ENCODE data around the gene USP34. TPM values are rescaled to one million over a fixed set of nuclear protein-coding genes. Genes with fewer than 3 reads are reported as not detected.

Gene USP34
- total and polyA plus RNA-seq, 2 experiments from 2014 or later: 81.8 to 157 TPM

GRCh38 chr2:61257446-61257845, 213.4 kb downstream of the USP34 start:
- H3K4me3 Mint-ChIP-seq: no peak overlapping the region
- no peak for TF ChIP-seq ZNF331 (CRISPR knock-in tag; IDR thresholded peaks at IDR 0.05; ENCODE audit: low read depth)
- no peak for TF ChIP-seq EZH2phosphoT487 (IDR thresholded peaks at IDR 0.05; ENCODE audit: unreplicated experiment)
- no peak for TF ChIP-seq NANOG (IDR thresholded peaks at IDR 0.05; ENCODE audit: borderline replicate concordance)
- TF ChIP-seq STAT1 (IDR thresholded peaks at IDR 0.05; ENCODE audit: unreplicated experiment): no peak
- no peak for TF ChIP-seq ETS1 (IDR thresholded peaks at IDR 0.05)
- no peak for TF ChIP-seq ZNF114 (CRISPR knock-in tag; IDR thresholded peaks at IDR 0.05)
- TF ChIP-seq CTCF (conservative IDR thresholded peaks at IDR 0.05; ENCODE audit: low read depth in 2 of 2): no peak
- peaks cover 27% of the 10 kb centered on the region for H3K36me3 Mint-ChIP-seq (ENCODE audit: low read depth)
- Histone ChIP-seq H3K36me3 (ENCODE audit: insufficient read depth) (peaks cover 14% of the 10 kb centered on the region; the same call in 1 of the 2 replicates), H3K79me2 (replicated peaks; ENCODE audit: insufficient read depth) (no peaks in the 10 kb centered on the region), H3K9me2 (ENCODE audit: insufficient read depth) (no peaks in the 10 kb centered on the region), H3K4me1 (ENCODE audit: insufficient read depth) (no peaks in the 10 kb centered on the region), H3F3A (replicated peaks; ENCODE audit: low read depth) (no peaks in the 10 kb centered on the region), H3K27ac (ENCODE audit: low read depth) (no peak overlapping the region), H3K4me3 (no peak overlapping the region), H3K27me3 (ENCODE audit: insufficient read depth) (no peaks in the 10 kb centered on the region), H3K4me2 (no peak overlapping the region), H4K20me1 (replicated peaks; ENCODE audit: insufficient read depth) (no peaks in the 10 kb centered on the region), H2AFZ (no peak overlapping the region)
- DNase-seq (ENCODE audit: low spot score) (no peak), ATAC-seq (no peak)
- H3K27ac Mint-ChIP-seq: no peak overlapping the region
- no peaks in the 10 kb centered on the region for H3K9me3 Mint-ChIP-seq
- H3K27me3 Mint-ChIP-seq (ENCODE audit: insufficient read depth, low read depth, poor library complexity): no peaks in the 10 kb centered on the region
- H3K4me1 Mint-ChIP-seq: no peaks in the 10 kb centered on the region

- ATAC-seq (no peak), DNase-seq (ENCODE audit: low spot score) (no peak)
- Mint-ChIP-seq H3K9me3 (no peaks in the 10 kb centered on the region), H3K4me3 (no peak overlapping the region), H3K36me3 (ENCODE audit: low read depth) (peaks cover 27% of the 10 kb centered on the region), H3K27me3 (ENCODE audit: insufficient read depth, low read depth, poor library complexity) (no peaks in the 10 kb centered on the region), H3K27ac (no peak overlapping the region), H3K4me1 (no peaks in the 10 kb centered on the region)
- Histone ChIP-seq H2AFZ (no peak overlapping the region), H3K36me3 (ENCODE audit: insufficient read depth) (peaks cover 14% of the 10 kb centered on the region; the same call in 1 of the 2 replicates), H3F3A (replicated peaks; ENCODE audit: low read depth) (no peaks in the 10 kb centered on the region), H3K27me3 (ENCODE audit: insufficient read depth) (no peaks in the 10 kb centered on the region), H3K9me2 (ENCODE audit: insufficient read depth) (no peaks in the 10 kb centered on the region), H3K4me1 (ENCODE audit: insufficient read depth) (no peaks in the 10 kb centered on the region), H3K4me3 (no peak overlapping the region), H3K4me2 (no peak overlapping the region), H3K79me2 (replicated peaks; ENCODE audit: insufficient read depth) (no peaks in the 10 kb centered on the region), H4K20me1 (replicated peaks; ENCODE audit: insufficient read depth) (no peaks in the 10 kb centered on the region), H3K27ac (ENCODE audit: low read depth) (no peak overlapping the region)
- TF ChIP-seq EZH2 (IDR thresholded peaks at IDR 0.05; ENCODE audit: low read depth, unreplicated experiment) (no peak), ZNF114 (CRISPR knock-in tag; IDR thresholded peaks at IDR 0.05) (no peak), ETS1 (IDR thresholded peaks at IDR 0.05) (no peak), EZH2phosphoT487 (IDR thresholded peaks at IDR 0.05; ENCODE audit: unreplicated experiment) (no peak), CTCF (conservative IDR thresholded peaks at IDR 0.05; ENCODE audit: low read depth in 2 of 2) (no peak), CREB1 (CRISPR knock-in tag; IDR thresholded peaks at IDR 0.05; ENCODE audit: low read depth) (no peak)
Observed at GRCh38 chr2:61255580-61256437, 215.1 kb downstream of the USP34 start.
